ENCODE data around the gene ACTRT2.

DNA sequence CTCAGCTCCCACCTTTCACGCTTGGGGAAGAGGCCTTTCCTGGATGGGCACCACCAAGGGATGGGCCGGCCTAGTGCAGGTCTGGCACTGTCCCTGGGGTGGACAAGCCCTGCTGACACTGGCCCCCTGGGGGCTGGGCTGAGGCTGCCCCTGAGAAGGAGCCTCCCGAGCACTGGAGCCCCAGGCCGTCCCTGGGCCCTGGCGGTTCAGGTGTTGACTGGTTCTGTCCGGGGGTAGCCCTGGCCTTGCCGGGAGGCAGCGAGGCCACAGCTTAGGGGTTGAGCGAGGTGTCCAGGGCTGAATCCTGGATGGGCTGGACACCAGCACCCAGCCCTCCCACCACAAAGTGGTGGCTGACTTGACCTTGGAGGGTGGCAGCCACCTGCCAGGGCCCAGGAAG is 49.7 kb upstream of the ACTRT2 start:
- TF ChIP-seq, protein P1, sequence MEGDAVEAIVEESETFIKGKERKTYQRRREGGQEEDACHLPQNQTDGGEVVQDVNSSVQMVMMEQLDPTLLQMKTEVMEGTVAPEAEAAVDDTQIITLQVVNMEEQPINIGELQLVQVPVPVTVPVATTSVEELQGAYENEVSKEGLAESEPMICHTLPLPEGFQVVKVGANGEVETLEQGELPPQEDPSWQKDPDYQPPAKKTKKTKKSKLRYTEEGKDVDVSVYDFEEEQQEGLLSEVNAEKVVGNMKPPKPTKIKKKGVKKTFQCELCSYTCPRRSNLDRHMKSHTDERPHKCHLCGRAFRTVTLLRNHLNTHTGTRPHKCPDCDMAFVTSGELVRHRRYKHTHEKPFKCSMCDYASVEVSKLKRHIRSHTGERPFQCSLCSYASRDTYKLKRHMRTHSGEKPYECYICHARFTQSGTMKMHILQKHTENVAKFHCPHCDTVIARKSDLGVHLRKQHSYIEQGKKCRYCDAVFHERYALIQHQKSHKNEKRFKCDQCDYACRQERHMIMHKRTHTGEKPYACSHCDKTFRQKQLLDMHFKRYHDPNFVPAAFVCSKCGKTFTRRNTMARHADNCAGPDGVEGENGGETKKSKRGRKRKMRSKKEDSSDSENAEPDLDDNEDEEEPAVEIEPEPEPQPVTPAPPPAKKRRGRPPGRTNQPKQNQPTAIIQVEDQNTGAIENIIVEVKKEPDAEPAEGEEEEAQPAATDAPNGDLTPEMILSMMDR (IDR thresholded peaks at IDR 0.05 in 8 of 11, conservative IDR thresholded peaks at IDR 0.05 in 3 of 11) = no peak
- no peak for TF ChIP-seq POLR2A (IDR thresholded peaks at IDR 0.05)
